Ovary (tissue), 3 donors: ENCODE data around the gene BLOC1S3.

Experiments
- EP300 ChIP-seq: sonication (generic); formaldehyde crosslinking; IDR thresholded peaks from one replicate; pipeline ENCODE4 v1.6.1; 2017; ENCODE audit warnings: antibody characterized with exemption
- TF ChIP-seq, protein P1 (sequence below), 3 donors: fragments of 450-650 bp in 2 of 3; fragments of 200-600 bp in 1 of 3; IDR thresholded peaks; one replicate each; pipeline versions ENCODE4 v1.5.1 to v1.8.0; 2016 to 2022; ENCODE audit warnings: antibody characterized with exemption in 3 of 3, mild to moderate bottlenecking in 1 of 3
- donor health status: DM: no; HTN: no; CAD: no.

DNA sequence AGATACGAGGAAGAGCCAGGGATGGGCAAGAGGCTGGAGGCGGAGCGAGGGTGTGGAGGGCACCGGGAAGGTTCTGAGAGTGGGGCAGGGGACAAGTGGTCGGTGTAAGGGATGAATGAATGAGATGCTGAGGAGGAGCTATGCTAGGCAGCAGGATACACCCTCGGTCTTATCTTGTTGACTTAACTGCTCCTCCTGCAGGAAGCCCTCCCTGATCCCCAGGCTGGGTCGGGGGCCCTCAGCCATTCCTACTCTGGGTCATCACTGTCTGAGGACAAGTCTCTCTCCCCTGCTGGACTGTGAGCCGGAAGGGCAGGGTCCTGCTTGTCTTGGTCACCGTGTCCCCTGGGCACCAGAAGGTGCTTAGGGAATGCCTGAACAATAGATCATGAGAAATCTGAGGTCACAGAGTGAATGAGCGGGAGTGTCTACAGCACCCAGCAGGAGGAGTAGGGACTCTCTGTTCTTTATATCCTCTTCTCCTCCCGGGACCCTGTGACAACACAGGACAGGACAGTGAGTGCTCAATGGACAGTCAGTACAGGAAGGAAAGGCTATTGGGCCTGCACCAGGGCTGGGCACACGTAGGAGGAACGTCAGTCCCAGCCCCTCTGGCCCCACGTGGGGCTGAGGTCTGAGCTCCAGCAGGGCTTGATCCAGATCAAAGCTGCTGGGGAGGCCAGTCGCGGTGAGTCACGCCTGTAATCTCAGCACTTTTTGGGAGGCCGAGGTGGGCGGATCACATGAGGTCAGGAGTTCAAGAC, 24.3 kb upstream of the BLOC1S3 start:
- TF ChIP-seq, protein P1, sequence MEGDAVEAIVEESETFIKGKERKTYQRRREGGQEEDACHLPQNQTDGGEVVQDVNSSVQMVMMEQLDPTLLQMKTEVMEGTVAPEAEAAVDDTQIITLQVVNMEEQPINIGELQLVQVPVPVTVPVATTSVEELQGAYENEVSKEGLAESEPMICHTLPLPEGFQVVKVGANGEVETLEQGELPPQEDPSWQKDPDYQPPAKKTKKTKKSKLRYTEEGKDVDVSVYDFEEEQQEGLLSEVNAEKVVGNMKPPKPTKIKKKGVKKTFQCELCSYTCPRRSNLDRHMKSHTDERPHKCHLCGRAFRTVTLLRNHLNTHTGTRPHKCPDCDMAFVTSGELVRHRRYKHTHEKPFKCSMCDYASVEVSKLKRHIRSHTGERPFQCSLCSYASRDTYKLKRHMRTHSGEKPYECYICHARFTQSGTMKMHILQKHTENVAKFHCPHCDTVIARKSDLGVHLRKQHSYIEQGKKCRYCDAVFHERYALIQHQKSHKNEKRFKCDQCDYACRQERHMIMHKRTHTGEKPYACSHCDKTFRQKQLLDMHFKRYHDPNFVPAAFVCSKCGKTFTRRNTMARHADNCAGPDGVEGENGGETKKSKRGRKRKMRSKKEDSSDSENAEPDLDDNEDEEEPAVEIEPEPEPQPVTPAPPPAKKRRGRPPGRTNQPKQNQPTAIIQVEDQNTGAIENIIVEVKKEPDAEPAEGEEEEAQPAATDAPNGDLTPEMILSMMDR (IDR thresholded peaks at IDR 0.05), result no peak
- TF ChIP-seq EP300, result no peak
